Hepatocyte (in vitro differentiated cells): ENCODE measurements around the gene RFPL2. TPM values are rescaled to one million over a fixed set of nuclear protein-coding genes. Genes with fewer than 3 reads are reported as not detected.

Experiments
- DNase-seq: peaks from one replicate; pipeline ENCODE4 v3.0.0-alpha.2; 2016; ENCODE audit warnings: low spot score
- H2AFZ ChIP-seq: fragments of 200-600 bp; sonication (generic); 2 replicates; pipeline ENCODE4 v1.6.0; 2016; ENCODE audit warnings: antibody characterized with exemption, mild to moderate bottlenecking
- H3K27ac ChIP-seq: fragments of 200-600 bp; sonication (generic); 2 replicates; pipeline ENCODE4 v1.5.1; 2016; ENCODE audit warnings: mild to moderate bottlenecking
- H3K27me3 ChIP-seq: fragments of 200-600 bp; sonication (generic); 2 replicates; pipeline ENCODE4 v1.6.1; 2016
- H3K36me3 ChIP-seq: fragments of 200-600 bp; sonication (generic); replicated peaks from 2 replicates; pipeline ENCODE4 v1.5.1; 2016; ENCODE audit warnings: low read depth; ENCODE audit not compliant: insufficient read depth
- H3K4me1 ChIP-seq: fragments of 200-600 bp; sonication (generic); 2 replicates; pipeline ENCODE4 v1.5.1; 2016; ENCODE audit warnings: mild to moderate bottlenecking, moderate library complexity; ENCODE audit not compliant: insufficient read depth
- H3K4me2 ChIP-seq: fragments of 200-600 bp; sonication (generic); 2 replicates; pipeline ENCODE4 v1.6.0; 2016
- H3K4me3 ChIP-seq: fragments of 200-600 bp; sonication (generic); 2 replicates; pipeline ENCODE4 v1.5.1; 2016; ENCODE audit warnings: mild to moderate bottlenecking
- H3K79me2 ChIP-seq: fragments of 200-600 bp; sonication (generic); 2 replicates; pipeline ENCODE4 v1.6.0; 2017; ENCODE audit warnings: mild to moderate bottlenecking
- H3K9me2 ChIP-seq: fragments of 200-600 bp; sonication (generic); replicated peaks from 2 replicates; pipeline ENCODE4 v1.6.0; 2017; ENCODE audit warnings: mild to moderate bottlenecking; ENCODE audit not compliant: insufficient read depth
- H3K9me3 ChIP-seq: fragments of 200-600 bp; sonication (generic); 2 replicates; pipeline ENCODE4 v1.5.1; 2016; ENCODE audit warnings: low read depth, mild to moderate bottlenecking
- H4K20me1 ChIP-seq: fragments of 200-600 bp; sonication (generic); 2 replicates; pipeline ENCODE4 v1.6.0; 2016; ENCODE audit warnings: mild to moderate bottlenecking; ENCODE audit not compliant: insufficient read depth, poor library complexity, severe bottlenecking
- EZH2 ChIP-seq: fragments of 200-600 bp; sonication (generic); IDR thresholded peaks from 2 replicates; pipeline ENCODE4 v1.6.1; 2016; ENCODE audit warnings: antibody characterized with exemption, mild to moderate bottlenecking, borderline replicate concordance
- EZH2phosphoT487 ChIP-seq: fragments of 200-600 bp; sonication (generic); IDR thresholded peaks from one replicate; pipeline ENCODE4 v1.6.1; 2018; ENCODE audit warnings: antibody characterized with exemption, mild to moderate bottlenecking, low read depth, moderate library complexity; ENCODE audit not compliant: unreplicated experiment, severe bottlenecking
- WGBS: methylation state at CpG from one replicate; pipeline ENCODE4 v1.1.6; 2016; ENCODE audit warnings: low lambda C conversion rate; ENCODE audit errors: missing lambda C conversion rate; 5-methylcytosine and 5-hydroxymethylcytosine counted together
- polyA plus RNA-seq: library from polyadenylated mRNA; unstranded; fragments of >200 nt; fragmentation: Nextera tagmentation; extraction: Ambion mirVana; gene quantifications from 2 replicates; pipeline ENCODE4 v1.2.1, GENCODE V29; 2016
- total RNA-seq: library from RNA; depleted of rRNA; stranded (reverse); fragments of >200 nt; gene quantifications from 2 replicates; pipeline ENCODE4 v1.2.3, GENCODE V29; 2014
- TF ChIP-seq, protein P1 (sequence below): fragments of 200-600 bp; sonication (generic); IDR thresholded peaks from 2 replicates; pipeline ENCODE4 v1.5.1; 2016; ENCODE audit warnings: antibody characterized with exemption, mild to moderate bottlenecking; ENCODE audit not compliant: poor library complexity

The RFPL2 gene
- total and polyA plus RNA-seq, 2 experiments from 2014 or later, result 0.97 TPM; not detected in 1

DNA sequence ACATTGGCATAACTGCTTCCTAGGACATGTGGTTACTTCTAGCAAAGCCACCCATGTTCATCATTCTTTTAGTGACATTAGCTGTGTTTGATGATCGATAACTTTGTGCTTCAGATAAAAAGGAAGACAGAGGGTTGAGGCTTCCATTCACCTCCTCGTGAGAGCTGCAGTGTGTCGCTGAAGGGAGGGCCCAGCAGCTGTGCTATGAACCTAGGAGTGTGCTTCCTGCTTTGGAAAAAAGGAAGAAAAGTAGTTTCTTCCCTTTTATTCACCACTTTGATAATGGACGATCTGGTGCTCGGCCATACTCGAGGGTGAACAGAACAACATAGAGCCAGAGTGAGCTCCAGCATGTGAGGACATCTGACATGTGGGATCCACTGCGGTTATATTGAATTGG is 6.1 kb upstream of the RFPL2 start:
- H3K36me3 ChIP-seq, result no peaks in the 10 kb centered on the region
- no peaks in the 10 kb centered on the region for H3K9me2 ChIP-seq
- 93% methylated on average over 7 of the region's 7 CpGs for WGBS
- H2AFZ ChIP-seq, result no peak overlapping the region
- no peak overlapping the region for H3K27ac ChIP-seq
- no peak overlapping the region for H3K4me2 ChIP-seq
- TF ChIP-seq, protein P1, sequence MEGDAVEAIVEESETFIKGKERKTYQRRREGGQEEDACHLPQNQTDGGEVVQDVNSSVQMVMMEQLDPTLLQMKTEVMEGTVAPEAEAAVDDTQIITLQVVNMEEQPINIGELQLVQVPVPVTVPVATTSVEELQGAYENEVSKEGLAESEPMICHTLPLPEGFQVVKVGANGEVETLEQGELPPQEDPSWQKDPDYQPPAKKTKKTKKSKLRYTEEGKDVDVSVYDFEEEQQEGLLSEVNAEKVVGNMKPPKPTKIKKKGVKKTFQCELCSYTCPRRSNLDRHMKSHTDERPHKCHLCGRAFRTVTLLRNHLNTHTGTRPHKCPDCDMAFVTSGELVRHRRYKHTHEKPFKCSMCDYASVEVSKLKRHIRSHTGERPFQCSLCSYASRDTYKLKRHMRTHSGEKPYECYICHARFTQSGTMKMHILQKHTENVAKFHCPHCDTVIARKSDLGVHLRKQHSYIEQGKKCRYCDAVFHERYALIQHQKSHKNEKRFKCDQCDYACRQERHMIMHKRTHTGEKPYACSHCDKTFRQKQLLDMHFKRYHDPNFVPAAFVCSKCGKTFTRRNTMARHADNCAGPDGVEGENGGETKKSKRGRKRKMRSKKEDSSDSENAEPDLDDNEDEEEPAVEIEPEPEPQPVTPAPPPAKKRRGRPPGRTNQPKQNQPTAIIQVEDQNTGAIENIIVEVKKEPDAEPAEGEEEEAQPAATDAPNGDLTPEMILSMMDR, result no peak
- TF ChIP-seq EZH2phosphoT487 (no peak), EZH2 (no peak)
- H3K27me3 ChIP-seq, result no peaks in the 10 kb centered on the region
- DNase-seq, result no peak
- no peaks in the 10 kb centered on the region for H4K20me1 ChIP-seq
- H3K79me2 ChIP-seq, result no peaks in the 10 kb centered on the region
- H3K9me3 ChIP-seq, result no peaks in the 10 kb centered on the region
- H3K4me1 ChIP-seq, result no peaks in the 10 kb centered on the region
- H3K4me3 ChIP-seq, result no peak overlapping the region

DNA sequence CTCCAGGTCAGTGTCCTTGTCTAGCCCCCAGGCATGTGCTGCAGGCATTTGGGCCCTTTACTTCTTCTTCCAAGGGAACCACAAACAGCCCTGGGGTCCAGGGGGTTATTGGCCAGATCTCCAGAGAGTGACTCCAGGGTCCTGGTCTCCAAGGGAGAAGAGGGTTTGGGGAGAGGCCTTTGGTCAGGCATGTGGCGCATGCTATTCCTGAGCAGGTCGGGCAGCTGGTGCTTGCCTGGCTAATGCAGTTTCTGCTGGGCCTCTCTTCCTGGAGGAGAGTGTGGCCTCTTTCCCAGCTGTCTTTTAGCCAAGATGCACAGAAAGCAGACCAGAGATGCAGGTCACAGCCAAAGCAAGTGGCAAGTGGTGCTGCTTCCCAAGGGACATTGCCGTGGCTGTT is 3.8 kb upstream of the RFPL2 start:
- no peak for DNase-seq
- Histone ChIP-seq H3K27ac (no peak overlapping the region), H3K9me2 (no peaks in the 10 kb centered on the region), H2AFZ (no peak overlapping the region), H3K27me3 (no peaks in the 10 kb centered on the region), H3K4me2 (no peak overlapping the region), H3K9me3 (no peaks in the 10 kb centered on the region), H3K4me3 (no peak overlapping the region), H4K20me1 (no peaks in the 10 kb centered on the region), H3K79me2 (no peaks in the 10 kb centered on the region), H3K4me1 (no peaks in the 10 kb centered on the region), H3K36me3 (no peaks in the 10 kb centered on the region)
- 99% methylated on average over 3 of the region's 3 CpGs for WGBS
- TF ChIP-seq EZH2phosphoT487 (no peak), EZH2 (no peak)
- TF ChIP-seq, protein P1, result no peak

DNA sequence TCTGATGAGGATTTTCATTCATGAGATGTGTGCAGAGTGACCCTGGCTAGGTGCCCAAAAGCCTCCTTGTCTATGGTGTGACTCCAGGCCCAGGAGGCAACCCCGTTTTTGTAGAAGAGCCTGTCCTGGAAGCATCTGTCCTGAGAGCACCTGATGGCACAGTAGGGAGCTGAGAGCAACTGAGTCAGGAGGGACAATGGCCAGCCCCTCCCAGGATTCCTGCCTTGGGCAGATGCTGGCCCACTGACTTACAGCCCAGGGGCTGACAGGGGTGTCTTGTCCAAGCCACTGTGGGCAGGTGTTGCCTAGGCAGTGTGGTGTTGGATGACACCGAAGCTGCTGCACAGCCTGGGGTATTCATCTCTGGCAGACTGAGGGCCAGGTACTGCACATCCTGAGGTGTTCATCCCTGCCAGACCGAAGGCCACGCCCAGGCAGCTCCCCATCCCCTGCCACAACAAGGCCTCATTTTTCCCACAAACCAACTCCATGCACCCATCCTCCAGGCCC is 3.2 kb upstream of the RFPL2 start:
- Histone ChIP-seq H3K4me2 (no peak overlapping the region), H4K20me1 (no peaks in the 10 kb centered on the region), H3K79me2 (no peaks in the 10 kb centered on the region), H3K9me3 (no peaks in the 10 kb centered on the region), H3K4me1 (no peaks in the 10 kb centered on the region), H3K27me3 (peaks cover 5% of the 10 kb centered on the region), H3K36me3 (no peaks in the 10 kb centered on the region), H3K27ac (no peak overlapping the region), H3K9me2 (no peaks in the 10 kb centered on the region), H3K4me3 (no peak overlapping the region), H2AFZ (no peak overlapping the region)
- DNase-seq, result no peak
- WGBS, result 90% methylated on average over 4 of the region's 4 CpGs
- TF ChIP-seq, protein P1, result no peak
- TF ChIP-seq EZH2 (no peak), EZH2phosphoT487 (no peak)
